GM21447 (cell line): ENCODE results near the gene MDH2.
"Not testable (repeated sequence)": the region's sequence is repeated elsewhere in the genome, so short reads cannot be mapped to it uniquely, and the experiment has no call there.

Experiments used
- ATAC-seq: cut with Tn5 transposase; IDR thresholded peaks from one replicate; pipeline ENCODE4 v1.9.1; 2021; ENCODE audit not compliant: unreplicated experiment

Gene MDH2

DNA sequence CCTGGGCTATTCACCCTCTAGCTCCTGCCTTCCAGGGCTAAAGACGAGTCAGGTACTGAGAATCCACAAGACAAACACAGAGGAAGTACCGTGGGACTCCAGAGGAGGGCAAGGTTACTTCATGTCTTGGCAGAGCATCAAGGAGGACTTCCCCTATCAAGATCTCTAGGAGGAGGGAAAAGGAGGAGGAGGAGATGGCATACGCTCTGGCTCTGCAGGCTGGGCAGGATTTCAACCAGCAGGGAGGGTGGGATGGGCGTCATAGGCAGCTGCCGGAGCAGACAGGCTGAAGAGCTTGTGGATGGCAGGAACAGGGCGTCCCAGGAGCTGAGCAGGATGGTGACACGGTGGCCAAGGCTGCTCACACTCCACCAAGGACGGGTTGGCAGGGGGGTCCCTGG, 21.3 kb downstream of the MDH2 start:
- no peak for ATAC-seq

DNA sequence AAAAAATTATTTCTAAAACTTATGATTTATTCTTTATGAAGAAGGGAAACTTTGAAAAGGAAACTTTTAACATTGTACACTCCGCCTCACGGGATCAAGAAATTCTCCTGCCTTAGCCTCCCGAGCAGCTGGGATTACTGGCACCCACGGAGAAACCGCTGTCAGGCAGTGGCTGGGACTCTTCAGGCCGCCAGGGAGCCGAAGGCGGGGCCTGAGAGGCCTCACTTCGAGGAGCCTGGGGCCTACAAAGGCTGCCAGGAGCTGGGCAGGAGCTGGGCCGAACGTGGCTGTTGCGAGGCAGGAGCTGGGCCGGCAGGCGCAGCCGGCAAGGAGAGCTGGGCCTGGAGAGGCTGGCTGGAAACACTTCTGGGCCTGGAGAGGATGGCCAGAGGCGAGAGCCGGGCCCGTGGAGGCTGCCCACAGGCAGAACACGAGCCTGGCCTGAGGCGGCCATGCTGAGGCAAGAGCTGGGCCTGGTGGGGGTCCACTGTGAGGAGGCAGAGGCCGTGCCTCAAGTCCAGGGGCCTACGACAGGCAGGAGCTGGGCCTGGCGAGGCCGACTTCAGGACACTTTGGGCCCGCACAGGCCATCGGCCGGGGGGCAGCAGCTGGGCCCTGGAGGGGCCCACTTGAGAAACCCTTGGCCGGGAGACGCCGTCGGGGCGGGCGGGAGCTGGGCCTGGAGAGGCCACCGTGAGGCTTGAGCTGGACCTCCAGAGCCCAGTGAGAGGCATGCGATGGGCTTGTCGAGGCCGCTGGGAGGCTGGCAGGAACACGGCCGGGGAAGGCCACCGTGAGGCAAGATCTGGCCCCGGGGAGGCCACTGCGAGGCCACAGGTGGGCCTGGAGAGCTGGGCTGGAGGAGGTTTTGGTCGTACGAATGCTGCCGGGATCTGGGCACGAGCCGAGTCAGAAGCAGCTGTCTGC, 23.7 kb downstream of the MDH2 start:
- no peak for ATAC-seq

DNA sequence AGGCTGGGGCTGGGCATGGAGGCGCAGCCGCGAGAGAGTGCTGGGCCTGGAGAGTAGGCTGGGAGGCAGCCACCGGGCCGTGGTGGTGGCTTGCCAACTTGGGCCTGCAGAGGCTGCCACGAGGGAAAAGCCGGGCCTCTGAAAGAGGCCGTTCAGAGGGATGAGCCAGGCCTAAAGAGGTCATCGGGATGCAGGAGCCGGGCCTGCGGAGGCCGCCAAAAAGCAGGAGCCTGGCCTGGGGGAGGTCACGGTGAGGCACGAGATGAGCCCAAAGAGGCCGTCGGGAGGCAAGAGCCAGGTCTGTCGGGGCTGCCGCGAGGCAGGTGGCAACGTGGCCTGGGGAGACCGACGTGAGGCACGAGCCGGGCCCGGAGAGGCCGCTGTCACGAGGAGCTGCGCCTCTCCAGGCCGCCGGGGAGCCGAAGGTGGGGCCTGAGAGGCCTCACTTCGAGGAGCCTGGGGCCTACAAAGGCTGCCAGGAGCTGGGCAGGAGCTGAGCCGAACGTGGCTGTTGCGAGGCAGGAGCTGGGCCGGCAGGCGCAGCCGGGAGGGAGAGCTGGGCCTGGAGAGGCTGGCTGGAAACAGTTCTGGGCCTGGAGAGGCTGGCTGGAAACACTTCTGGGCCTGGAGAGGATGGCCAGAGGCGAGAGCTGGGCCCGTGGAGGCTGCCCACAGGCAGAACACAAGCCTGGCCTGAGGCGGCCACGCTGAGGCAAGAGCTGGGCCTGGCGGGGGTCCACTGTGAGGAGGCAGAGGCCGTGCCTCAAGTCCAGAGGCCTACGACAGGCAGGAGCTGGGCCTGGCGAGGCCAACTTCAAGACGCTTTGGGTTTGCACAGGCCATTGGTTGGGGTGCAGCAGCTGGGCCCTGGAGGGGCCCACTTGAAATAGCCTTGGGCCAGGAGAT, 24.6 kb downstream of the MDH2 start:
- no peak for ATAC-seq

DNA sequence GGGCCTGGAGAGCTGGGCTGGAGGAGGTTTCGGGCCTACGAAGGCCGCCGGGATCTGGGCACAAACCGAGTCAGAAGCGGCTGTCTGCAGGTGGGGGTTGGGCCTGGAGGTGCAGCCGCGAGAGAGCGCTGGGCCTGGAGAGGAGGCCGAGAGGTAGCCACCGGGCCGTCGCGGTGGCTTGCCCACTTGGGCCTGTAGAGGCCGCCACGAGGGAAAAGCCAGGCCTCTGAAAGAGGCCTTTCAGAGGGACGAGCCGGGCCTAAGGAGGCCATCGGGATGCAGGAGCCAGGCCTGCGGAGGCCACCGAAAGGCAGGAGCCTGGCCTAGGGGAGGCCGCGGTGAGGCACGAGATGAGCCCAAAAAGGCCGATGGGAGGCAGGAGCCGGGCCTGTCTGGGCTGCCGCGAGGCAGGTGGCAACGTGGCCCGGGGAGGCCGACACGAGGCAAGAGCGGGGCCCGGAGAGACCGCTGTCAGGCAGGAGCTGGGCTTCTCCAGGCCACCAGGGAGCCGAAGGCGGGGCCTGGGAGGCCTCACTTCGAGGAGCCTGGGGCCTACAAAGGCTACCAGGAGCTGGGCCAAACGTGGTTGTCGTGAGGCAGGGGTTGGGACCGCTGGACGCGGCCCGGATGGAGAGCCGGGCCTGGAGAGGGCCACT, 25.6 kb downstream of the MDH2 start:
- no peak for ATAC-seq

DNA sequence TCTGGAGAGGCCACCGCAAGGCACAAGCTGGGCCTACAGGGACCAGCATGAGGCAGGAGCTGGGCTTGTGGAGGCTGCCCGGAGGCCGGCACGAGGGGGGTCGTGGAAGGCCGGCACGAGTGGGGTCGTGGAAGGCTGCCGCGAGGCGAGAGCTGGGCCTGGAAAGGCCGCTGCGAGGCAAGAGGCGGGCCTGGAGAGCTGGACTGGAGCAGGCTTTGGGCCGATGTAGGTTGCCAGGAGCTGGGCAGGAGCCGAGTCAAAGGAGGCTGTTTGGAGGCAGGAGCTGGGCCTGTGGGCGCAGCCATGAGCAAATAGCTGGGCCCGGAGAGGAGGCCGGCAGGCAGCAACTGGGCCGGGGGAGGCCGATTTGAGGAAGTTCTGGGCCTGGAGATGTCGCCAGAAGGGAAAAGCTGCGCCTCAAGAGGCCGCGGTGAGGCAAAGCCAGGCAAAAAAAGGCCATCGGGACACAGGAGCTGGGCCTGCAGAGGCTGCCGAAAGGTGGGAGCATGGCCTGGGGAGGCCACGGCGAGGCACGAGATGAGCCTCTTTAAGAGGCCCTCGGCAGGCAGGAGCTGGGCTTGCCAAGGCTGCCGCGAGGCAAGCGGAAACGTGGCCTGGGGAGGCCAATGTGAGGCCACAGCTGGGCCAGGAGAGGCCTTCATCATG, 26.5 kb downstream of the MDH2 start:
- ATAC-seq = no peak

DNA sequence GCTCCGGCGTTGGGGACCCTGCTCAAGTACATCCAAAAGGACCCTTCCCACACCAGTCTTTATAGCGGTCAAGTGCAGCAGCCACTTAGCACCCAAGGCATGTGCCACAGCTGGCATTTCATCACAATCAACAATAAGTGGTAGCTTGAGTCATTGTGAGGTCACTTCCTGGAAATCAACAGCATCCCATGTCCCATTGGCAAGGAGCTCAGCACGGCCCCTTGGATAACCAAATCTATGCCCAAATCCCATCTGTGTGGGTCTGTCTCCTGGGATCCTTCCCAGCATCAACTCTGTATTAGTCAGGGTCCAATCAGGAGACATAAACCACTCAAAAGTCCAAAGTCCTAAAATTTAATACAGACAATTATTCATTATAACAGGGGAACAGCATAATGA, 27.1 kb downstream of the MDH2 start:
- ATAC-seq = no peak

DNA sequence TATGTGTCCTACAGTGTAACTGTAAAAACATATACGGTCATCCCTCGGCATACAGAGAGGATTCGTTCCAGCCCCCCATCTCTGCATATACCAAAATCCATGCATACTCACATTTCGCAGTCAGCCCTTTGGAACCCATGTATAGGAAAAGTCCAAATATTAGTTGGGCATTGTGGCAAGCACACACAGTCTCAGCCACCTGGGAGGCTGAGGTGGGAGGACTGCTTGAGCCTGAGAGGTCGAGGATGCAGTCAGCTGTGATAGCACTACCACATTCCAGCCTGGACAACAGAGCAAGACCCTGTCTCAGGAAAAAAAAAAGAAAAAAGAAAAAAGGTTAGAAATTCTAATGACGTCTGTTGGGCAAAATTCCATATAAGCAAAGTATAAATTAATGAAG, 29.1 kb downstream of the MDH2 start:
- no peak for ATAC-seq

DNA sequence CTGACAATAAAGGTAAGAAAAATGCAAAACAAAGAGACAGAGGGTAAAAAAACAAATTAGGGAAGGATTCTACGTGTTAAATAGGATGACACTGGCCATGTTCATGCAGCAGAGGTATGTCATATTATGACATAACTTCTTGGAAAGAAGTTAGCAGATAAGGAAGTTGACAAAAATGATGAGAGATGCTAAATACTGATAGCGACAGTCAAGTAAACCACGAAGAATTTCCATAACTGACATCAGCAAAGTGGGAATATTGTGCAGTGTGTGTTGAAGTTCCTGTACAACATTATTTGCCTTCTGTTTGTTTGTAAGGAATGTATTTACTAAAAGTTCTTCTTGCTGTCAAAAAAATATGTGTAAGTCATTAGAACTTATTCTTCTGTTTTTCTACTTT, 29.5 kb downstream of the MDH2 start:
- ATAC-seq = no peak

DNA sequence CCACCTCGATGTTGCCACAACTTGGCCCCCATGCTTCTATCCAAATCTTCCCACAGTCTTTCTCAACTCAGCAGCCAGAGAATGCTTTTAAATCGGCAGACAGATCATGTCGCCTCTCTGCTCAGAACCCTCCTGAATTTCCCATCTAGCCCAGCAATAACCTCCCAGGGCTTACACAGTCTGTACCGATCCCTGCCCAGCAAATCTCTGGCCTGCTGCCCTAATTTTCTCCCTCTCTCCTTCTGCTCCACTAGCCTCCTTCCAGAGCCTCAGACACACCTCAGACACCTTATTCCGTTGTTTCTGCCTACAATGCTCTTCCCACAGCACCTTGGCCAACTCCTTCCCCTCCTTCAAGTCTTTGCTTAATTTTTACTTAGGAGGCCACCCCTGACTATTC, 32.3 kb downstream of the MDH2 start:
- ATAC-seq = no peak

DNA sequence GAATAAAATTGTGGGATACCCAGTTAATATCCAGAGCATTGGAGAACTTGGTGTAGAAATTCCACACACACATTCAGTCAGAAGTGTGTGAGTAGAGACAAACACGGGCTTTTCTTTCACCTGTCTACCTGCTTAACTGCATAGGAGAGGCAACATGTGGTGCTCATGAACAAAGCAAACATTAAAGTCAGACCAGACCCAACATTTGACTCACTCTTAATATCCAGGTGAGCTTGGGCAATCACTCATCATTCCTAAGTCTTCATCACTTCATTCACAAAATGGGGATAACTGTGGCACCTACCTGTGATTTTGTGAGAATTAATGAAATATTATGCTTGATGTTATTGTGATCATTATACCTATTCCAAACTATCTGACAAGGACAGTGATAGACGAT, 36.2 kb downstream of the MDH2 start:
- ATAC-seq = not testable (repeated sequence)

DNA sequence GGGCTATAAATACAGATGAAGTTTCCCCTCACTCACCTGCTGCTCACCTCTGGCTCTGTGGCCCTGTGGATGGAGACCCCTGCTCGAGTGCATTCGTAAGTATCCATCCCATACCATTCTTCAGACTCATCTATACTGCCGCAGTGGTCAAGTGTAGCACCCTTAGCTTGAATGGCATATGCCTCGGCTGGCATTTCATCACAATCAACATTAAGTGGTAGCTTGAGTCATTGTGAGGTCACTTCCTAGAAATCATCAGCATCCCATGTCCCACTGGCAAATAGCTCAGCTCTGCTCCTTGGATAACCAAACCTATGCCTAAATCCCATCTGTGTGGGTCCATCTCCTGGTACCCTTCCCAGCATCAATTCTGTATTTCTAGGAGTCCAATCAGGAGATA, 38.2 kb downstream of the MDH2 start:
- ATAC-seq = no peak

DNA sequence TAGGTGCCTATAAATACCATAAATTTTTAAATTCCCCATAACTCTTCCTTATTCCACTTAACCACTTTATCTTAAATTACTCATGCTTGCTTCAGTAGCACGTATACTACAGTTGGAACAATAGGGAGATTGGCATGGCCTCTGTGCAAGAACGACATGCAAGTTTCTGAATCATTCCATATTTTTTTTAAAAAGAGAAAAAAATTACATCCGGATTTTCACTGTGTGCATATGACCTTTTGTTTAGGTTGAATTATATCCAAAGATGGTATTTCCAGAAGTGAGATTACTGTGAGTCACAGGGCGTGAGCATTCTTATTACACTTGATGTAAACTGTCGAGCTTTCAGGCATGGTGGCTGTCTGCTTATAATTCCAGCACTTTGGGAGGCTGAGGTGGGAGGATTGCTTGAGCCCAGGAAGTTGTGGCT, 39.5 kb downstream of the MDH2 start:
- ATAC-seq = not testable (repeated sequence)

DNA sequence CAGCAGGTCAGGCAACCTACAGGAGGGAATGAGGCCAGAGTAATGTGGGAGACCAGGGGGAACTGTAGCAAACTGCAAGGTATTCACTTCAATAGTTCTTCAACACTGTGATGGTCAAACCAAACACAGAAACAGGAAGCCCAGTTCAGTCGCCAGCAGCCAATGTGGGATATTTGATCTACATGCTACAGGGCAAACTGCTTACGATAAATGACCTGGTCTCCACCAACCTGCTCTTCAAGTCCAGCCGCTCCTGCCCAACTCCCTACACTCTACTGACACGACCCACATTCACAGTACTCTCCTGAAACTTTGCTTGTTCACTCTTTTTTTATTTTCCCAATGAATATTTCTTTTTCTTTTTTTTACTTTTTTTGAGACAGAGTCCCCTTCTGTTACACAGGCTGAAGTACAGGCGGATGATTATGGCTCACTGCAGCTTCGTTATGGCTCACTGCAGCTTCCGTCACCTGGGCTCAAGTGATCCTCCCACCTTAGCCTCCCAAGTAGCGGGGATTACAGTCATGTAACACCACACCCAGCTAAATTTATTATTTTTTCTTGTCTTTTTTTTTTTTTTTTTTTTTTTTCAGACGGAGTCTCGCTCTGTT, 42.1 kb downstream of the MDH2 start:
- ATAC-seq = no peak

DNA sequence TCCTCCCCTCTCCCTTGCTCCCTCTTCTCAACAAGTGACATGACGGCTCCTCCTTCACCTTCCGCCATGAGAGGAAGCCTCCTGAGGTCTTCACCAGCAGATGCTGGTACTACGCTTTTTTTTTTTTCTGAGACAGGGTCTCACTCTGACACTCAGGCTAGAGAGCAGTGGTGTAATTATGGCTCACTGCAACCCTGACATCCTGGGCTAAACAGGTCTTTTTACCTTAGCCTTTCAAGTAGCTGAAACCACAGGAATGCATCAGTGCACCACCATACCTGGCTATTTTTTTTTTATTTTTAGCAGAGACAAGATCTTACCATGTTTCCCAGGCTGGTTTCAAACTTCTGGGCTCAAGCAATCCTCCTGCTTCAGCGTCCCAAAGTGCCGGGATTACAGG, 43.6 kb downstream of the MDH2 start:
- no peak for ATAC-seq

DNA sequence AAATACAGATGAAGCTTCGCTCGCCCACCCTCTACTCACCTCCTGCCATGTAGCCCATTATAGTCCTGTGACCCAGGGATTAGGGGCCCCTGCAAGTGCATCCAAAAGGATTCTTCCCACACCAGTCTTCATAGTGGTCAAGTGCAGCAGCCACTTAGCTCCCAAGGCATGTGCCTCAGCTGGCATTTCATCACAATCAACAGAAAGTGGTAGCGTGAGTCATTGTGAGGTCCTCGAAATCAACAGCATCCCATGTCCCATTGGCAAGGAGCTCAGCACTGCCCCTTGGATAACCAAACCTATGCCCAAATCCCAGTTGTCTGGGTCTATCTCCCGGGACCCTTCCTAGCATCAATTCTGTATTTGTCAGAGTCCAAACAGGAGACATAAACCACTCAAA, 45.6 kb downstream of the MDH2 start:
- not testable (repeated sequence) for ATAC-seq

DNA sequence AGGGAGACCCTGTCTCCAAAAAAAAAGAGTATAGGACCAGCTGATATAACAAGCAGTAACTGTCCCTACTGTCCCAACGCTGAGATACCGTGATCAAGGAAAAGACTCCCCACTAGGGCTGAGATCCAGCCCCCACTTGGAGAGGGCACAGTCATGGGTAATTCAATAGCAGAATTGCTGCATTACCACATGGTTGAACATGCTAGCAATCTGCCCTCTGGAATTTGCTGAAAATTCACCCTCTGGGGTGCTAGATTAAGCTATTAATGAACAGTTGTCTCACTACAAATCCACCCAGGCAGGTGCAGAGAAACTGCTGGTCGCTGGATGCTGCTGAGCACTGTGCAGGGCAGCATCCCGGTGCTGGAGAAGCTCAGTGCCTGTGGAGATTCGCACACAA, 46.4 kb downstream of the MDH2 start:
- not testable (repeated sequence) for ATAC-seq

DNA sequence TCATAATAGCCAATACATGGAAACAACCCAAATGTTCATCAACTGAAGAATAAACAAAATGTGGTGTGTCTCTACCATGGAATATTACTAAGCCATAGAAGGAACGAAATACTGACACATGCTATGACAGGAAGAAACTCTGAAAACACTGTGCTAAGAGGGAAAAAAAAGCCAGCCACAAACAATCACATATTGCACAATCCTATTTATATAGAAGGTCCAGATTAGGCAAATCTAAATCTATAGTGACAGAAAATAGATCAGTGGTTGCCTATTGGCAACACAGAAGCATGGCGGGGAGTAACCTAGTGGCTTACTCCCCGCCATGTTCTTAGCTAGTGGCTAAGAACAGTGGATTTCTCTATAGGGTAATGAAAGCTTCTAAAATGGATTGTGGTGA, 48.0 kb downstream of the MDH2 start:
- ATAC-seq = no peak

DNA sequence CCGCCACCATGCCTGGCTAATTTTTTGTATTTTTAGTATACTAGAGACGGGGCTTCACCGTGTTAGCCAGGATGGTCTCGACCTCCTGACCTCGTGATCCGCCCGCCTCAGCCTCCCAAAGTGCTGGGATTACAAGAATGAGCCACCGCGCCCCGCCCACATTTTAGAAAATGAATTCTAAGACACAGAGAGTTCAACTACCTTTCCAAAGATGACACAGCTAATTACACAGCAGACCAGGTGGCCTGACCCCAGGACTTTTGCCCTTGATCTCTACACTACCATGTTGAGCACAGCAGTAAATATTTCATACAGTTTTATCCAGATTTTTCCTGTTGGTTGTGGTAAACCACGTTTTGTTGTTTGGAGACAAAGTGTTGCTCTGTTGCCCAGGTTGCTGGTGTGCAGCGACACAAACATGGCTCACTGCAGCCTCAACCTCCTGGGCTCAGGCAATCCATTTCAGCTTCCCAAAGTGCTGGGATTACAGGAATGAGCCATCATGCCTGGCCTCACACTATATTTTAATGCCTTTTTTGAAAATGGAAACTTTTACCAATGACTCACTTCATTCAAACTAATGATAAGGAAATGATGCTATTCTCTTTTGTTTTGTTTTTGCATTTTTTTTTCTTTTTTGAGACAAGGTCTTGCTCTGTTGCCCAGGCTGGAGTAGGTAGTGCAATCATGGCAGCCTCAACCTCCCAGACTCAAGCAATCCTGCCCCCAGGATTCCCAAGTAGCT, 54.0 kb downstream of the MDH2 start:
- ATAC-seq = not testable (repeated sequence)

DNA sequence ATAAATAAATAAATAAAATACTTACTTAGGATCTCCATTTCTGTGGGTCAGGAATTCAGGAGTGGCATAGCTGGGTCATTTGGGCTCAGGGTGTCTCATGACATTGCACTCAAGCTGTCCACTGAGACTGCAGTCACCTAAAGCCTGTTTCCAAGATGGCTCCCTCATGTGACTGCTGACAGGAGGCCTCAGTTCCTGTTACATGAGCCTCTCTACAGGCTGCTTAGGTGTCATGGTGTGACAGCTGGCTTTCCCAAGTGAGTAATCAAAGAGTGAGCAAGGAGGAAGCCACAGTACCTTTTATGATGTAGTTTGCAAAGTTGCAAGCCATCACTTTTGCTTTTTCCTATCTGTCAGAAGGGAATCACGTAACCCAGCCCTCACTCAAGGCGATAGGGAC, 55.9 kb downstream of the MDH2 start:
- not testable (repeated sequence) for ATAC-seq

DNA sequence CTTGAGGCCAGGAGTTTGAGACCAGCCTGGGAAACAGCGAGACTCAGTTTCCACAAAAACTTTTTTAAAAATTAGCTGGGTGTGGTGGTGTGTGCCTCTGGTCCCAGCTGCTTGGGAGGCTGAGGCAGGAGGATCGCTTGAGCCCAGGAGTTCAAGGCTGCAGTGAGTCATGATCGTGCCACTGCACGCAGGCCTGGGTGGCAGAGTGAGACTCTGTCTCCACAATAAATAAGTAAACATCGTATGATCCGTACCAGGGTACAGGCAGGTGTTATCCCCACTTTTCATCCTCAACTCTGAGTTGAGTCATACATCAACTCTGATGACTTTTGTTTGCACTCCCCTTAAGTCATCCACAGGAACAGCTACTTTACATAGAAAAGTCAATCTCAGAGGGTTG, 58.2 kb downstream of the MDH2 start:
- not testable (repeated sequence) for ATAC-seq
